HG03095 (cell line): ENCODE results near the gene AGXT2.

Source experiments
- ATAC-seq: cut with Tn5 transposase; IDR thresholded peaks from one replicate; pipeline ENCODE4 v1.9.1; 2021; ENCODE audit warnings: moderate library complexity; ENCODE audit not compliant: unreplicated experiment

AGXT2 gene

DNA sequence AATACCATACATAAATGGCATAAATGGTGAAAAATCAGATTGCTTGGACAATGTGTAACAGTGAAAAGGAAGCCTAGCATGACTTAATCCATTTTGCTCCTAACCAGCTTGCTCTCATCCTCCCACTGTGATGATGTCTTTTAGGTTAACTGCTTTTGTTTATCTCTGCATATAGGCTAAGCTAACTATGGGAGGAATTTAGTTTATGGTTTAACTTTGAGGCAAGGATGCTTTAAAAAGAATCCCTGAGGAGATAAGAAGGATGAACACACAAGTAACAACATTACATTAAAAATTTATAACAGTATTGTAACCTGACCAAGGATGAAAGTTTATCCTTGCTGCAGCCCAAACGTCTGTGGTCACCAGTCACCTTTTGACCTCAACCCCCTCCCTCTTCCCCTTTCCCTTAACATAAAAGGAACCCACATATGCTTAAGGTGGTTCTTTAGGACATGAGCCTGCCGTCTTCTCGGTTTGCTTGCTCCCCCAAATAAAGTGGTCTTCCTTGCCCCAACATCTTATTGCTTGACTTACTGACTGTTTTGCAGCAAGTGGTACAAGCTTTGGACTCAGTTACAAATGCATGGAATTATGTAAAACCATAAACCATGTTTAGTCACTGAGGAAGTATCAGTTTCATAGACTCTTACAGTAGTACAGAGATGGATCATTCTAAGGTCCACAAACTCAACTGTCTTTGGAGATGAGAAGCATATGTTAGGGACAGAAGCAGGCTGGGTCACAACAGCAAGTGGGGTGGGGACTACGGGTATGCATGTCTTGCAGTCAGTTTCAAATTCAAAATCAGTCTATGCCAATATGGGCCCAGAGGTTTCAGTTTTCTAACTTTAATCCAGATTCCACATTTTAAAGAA lies 31.3 kb downstream of the AGXT2 start:
- no peak for ATAC-seq

DNA sequence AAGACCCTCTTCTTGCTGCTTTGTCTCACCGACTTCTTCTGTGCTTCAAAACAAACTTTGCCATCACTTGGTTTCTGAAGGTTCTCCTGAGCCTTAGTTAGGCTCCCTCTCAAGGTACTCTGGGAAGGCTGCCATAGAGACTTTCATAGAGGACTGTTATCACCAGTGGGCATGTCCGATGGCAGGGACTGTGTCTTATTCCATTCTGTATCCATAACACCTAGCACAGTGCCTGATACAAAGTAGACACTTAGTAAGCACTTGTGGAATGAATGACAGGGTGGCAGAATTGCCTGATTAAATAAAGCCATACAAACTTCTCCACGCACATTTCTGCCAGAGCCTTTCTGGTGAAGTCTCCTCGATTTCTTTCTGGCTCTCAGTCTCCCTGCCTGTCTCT lies 32.7 kb downstream of the AGXT2 start:
- ATAC-seq: no peak

DNA sequence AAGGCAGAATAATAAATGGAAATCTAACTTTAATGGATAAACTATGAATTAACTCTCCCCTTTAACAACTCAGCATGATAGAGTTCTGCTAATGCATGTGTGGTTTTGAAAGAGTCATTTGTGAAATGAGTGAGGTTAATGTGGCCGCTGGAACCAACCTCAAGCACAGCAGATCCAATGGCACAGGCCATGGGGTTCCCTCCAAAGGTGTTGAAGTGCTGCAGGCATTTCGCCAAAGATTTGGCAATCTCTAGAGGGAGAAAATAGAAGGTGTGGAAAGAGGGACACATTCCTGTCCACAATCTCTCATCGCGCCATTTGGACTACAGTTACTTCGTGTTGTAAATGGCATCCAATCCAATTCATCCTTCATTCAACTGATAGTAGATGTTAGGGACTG lies 35.0 kb downstream of the AGXT2 start:
- no peak for ATAC-seq

DNA sequence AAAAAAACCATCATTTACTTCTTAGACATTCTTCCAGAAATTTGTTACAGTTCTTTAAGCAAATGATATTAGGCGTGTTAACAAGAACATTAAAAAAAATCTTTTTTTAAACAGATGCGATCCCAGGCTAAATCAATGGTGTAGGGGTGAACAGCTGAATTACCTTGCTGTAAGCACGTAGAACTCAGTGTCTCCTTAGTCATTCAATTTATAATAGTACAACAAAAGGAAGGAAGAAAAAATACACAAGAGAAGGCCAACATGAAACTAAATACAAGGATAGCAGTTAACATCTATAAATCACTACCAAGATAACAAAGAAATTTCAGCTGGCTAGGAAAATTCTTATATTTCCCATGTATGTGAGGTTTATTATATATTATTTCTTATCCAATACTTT lies 35.4 kb downstream of the AGXT2 start:
- ATAC-seq: no peak

DNA sequence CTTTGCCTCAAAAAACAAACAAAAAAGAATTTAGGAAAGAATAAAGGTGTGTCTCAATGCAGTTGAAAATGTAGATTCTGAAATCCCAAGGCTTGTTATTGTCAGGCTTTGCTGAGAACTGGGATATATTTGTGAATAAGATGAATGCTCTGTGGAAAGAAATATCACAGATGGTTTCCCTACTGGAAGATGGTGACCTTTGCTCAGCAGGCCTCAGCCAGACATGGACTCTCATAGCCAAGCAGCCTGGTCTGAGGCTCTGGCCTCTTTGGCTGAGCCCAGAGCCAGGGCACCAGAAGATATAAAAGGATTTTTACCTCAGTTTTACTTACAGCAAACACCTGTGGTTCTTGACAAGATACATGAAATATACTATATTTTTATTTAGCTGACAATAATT lies 37.1 kb downstream of the AGXT2 start:
- no peak for ATAC-seq

DNA sequence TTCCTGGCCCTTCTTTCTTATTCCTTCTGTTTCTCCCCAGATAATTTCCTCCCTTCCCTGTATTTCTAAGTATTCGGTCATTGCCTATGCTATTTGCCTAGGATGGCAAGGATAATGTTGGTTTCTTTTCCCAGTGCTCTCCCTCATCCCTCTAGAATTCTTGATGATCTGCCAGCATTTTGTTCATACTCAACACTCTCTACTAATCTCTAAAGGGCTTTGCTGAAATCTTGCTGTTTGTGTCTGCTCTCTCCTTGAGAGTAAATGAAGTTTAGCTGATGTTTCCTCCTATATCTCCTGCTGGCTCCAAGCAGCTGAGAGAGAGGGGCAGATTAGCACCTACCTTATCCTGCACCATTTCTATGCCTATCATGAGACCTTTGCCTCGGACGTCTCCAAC lies 38.1 kb downstream of the AGXT2 start:
- no peak for ATAC-seq

DNA sequence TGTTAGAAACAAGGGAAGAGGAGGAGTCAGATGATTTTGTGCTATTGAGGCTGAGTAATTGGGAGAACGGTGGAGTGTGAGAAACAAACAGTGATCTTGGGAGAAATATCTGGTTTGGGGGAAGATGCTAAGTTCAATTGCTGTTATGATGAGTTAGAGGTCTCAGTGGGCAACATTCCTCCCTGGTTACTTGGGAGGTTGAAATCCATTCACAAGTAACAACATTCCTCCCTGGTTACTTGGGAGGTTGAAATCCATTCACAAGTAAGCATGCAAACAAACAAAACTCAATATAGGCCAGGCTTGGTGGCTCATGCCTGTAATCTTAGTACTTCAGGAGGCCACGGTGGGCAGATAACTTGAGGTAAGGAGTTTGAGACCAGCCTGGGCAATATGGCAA lies 38.7 kb downstream of the AGXT2 start:
- no peak for ATAC-seq

DNA sequence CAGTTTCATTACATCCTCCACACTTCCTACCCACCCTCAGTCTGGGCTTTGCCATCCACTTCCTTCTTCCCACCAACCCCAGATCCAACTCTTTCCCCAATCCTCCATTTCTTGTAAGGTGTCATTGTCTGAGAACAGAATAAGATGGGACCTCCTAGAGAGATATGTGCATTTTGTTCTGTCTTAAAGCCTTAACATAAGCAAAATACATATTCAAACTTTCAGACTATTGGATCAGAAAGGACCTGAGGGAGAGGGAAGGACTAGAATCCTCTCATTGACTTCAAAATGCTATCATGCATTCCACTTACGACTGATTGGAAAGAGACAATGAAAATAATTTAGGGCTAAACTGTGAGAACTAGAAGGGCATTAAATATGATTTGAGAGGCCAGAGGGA lies 43.0 kb downstream of the AGXT2 start:
- ATAC-seq: no peak

DNA sequence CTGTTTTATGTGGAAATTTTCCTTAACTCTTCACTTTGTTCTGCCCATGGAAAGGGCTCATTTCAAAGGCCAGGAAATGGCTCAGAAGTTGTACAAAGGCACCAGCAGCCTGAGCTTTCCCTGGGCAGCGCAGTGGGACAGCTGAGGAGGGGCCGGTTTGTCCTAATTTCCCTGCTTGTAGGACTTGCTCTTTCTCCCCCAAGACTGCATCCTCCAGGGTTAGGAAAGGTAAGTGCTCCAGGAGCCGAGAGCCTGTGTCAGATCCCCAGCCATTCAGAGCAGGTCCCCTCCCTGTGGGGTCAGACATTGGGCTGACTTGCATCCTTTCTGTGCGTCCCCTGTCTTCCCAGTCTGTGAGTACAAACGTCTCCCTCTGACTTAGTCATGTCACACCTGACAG lies 43.5 kb downstream of the AGXT2 start:
- no peak for ATAC-seq

DNA sequence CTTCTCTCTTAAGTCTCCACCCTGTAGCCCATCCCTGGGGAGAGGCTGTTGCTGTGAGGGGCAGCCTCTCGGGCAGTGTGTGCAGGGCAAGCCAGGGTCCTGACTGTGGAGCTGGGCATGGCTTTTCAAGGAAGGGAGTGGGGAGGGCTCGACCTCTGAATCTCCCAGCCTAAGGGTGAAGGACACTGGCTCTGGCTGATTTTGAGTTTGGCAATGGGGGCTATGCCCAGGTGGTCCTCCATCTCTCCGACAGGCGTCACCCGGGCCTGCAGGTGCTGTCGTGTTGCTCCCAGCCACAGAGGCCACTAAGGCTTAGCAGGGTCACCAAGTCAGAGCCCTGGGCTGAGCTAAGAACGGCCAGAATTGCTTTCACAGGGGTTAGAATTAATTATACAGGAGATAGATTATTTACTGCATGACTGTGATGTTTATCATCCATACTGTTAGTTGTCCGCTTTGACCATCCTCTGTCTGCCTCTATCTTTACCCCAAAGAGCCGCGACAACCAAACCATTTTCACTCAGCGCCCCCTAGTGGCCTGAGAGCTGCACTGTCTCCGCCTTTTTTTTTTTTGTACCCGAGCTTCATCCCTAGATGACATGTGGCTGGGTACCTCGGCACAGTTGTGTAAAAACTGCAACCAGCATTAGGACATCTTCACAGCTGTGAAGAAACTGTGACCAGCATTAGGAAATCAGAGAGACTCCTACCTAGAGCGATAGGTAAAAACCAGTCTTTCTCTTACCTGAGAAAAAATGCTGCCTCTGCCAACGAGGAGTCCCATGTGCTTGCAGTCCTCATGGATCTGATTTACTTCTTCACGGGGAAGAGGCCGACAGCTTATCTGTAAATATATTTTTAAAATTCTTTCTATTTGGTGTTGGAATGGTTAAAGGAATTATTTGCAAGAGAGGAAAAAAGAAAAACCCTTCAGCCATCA lies 44.5 kb downstream of the AGXT2 start:
- ATAC-seq: peak; percentile 87

DNA sequence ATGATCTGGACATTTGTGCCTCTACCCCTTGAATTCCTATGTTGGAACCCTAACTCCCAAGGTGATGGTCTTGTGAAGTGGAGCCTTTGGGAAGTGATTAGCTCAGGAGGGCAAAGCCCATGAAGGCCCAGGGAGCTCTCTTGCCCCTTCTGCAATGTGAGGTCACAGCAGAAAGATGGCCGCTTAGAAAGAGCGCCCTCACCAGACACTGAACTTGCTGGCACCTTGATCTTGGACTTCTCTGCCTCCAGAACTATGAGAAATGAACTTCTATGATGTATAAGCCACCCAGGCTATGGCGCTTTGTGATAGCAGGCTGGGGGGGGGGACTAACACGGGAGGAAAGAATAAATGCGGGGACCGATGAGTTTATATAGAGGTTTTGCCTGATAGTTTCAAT lies 45.3 kb downstream of the AGXT2 start:
- no peak for ATAC-seq

DNA sequence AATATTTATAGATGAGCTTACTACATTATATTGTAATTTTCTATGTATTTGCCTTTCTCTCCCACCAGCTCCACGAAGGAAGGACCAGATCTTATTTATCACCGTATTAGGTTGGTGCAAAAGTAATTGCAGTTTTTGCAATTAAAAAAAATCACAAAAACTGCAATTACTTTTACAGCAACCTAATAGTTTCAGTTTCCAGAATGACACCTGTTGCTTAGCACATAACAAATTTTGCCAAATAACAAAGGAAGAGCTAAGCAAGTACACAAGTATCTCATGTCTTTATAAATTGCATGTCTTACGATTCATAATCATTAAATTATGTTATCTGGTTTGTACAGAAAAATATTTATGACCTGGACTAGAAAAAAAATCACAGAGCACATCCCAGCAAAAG lies 45.9 kb downstream of the AGXT2 start:
- no peak for ATAC-seq

DNA sequence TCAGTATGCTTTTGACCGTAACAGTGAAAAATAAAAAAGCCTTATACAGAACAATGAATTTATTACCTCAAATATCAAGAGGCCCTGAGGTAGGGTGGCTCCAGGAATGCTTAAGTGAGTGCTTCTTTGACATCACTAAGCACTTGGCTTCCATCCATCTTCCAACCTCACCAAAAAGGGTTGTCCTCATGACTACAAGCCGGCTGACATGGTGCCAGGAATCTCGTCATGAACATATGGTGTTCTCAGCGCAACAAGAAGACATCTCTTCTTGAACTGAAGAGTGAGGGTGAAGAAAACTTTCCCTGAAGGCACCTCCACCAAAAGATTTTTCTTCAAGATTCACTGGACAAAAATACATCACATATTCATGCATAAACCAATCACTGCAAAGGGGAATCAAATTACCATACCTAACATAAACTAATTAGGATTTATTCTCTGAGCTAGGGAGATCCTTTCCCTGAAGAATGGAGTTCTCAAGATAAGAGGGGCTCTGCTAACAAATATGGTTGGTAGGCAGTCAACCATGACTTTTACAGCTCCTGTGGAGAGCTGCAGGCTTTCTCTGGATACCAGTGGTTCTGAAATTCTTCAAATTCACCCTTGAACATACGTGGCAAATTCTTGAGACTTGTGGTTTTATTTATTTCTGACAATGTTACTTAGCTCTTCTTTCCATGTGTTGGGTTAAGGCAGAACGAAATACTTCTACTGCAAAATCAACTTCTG lies 49.5 kb downstream of the AGXT2 start:
- ATAC-seq: no peak

DNA sequence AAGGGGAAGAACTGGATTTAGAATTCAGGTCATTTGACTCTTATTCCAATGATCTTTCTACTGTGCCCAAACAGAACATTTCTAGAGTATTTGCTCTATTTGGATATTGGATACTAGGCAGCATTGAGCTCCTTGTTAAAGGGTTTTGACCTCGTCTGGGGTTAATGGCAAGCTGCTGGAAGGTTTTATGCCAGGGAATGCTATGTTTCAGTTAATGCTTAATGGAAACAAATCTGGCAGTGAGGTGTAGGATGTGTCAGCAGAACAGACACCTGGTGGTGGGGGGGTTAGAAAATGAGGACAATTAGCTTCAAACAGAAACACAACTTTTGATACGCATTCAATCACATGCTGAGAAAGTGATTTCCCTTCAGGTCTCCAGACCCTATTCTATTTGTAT lies 51.5 kb downstream of the AGXT2 start:
- ATAC-seq: no peak

DNA sequence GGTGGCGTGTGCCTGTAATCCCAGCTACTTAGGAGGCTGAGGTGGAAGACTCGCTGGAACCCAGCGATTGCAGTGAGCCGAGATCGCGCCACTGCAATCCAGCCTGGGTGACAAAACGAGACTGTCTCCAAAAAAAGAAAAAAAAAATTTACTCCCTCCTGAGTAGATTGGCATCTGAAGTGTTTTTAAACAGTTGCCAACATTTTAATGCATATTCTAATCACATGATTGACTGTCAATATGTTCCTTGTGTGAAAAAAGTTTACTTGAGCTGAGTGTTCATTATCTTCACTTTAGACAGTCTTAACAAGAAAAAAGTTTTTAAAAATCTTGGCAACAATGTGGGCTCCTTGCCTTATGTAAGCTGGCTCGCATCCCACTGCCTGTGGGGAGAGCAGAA lies 53.8 kb downstream of the AGXT2 start:
- ATAC-seq: no peak

DNA sequence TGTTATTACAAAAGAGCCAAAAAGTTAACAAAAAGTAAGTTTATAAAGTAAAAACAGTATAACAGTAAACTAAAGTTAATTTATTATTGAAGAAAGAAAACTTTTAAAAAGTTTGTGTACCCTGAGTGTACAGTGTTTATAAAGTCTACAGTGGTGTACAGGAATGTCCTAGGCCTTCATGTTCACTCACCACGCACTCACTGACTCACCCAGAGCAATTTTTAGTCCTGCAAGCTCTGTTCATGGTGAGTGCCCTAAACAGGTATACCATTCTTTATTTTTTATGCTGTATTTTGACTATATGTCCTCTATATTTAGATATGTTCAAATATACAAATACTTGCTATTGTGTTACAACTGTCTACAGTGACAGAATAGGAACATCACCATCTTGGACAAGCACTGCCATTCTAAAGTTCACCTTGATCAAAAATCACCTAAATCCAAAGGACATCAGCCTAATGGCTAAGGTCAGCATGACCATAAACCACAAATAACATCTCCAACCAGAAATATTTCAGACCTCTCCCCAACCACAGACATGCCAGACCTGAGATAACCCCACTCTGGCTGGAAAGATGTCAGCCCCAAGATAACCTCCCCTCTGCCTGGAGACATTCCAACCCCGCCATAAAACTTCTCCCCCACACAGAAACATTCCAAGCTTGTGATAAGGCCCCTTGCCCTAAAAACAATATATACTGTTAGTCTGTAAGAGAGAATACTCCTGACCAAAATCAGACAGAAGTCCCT lies 56.1 kb downstream of the AGXT2 start:
- no peak for ATAC-seq

DNA sequence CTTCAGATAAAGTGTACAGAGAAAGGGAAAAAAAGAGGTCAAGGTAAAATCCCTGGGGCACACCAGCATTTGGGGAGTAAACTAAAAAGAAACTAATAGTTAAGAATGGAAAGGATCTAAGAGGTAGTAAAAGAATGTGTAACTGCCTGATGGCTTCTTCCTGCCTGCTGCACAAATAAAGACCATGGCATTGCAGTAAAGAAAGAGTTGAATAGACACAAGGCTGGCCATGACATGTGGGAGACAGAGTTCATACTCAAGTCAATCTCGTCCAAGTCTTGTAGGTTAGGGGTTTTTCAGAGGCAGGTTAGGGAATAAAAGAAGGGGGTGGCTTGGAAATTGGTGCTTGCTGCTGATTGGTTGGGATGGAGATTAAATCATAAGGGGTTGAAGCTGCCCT lies 60.8 kb downstream of the AGXT2 start:
- ATAC-seq: no peak

DNA sequence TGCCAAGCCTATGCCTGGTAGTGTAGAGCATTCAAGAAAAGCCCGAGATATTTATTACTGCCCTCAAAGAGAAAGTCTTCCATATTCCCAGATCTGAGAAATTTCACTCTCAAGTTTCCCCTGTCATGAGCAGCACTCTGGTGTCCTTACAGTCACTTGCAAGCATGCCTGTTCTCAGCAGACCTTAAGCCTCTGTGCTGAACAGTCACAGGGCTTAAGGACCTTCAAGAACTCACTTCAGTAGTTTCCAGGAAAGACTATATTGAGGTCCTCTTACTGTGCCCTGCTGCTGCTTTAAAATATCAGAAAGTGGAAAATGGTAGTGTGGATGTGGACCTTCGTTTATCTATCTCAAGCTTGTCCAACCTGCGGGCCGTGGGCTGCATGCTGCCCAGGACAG lies 64.9 kb downstream of the AGXT2 start:
- no peak for ATAC-seq

DNA sequence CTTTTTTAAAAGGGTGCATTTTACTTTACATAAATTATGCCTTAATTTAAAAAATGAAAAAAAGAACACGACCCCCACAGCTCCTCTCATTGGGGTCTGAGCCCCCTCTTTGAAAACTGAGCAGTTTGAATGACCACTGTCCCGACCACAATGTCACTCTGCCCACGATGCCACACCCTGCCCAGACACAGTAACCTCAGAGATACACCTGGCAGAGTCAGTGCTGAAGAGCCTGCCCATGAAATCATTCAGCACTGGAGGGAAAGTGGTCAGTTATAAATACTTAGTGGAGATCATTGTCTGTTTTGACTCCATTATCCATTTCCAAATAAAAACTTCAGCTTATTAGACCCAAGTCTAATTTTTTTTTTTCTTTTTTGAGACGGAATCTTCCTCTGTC lies 69.1 kb downstream of the AGXT2 start:
- ATAC-seq: no peak

DNA sequence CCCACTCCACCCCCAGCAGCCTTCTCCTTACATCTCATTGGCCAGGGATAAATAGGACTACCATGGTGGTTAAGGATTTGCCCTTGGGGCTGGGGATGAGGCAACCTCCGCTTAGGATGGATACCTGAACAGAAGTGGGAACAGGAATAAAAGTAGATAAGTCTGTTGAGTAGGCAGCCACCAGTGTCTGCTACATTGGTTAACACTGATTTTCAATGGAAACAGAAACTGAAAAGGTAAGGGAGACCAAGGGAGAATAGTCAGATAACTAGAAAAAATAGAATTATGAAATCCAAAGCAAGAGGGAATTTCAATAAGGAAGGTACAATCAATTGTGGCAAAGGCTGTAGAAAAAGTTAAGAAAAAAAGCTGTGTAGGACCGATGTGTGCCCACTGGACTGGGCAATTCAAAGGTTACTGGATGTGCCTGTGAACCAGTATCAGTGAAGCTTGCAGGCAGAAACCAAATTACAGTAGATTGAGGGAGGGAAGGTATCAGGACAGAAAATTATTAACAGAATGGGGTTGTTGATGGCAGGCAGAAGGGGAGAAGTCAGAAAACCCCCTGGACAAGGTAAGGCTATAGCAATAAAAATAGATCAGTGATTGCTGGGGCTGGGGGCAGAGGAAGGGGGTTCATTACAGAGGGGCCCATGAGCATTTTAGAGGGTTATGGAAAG lies 69.7 kb downstream of the AGXT2 start:
- peak; percentile 85 for ATAC-seq
